D341Med (cell line): Measurements from ENCODE around the gene ZFP1.

Experiments
- DNase-seq: peaks from one replicate; pipeline ENCODE4 v3.0.0; 2012; ENCODE audit warnings: low spot score

ZFP1 gene

GRCh38 chr16:75148311-75149195, at the start of gene ZFP1:
Gene ZFP1, plus strand, starts transcription at chr16:75148524. Its CDS starts 4,428 bp downstream, at chr16:75152952.
- peak; percentile 95 for DNase-seq

DNA sequence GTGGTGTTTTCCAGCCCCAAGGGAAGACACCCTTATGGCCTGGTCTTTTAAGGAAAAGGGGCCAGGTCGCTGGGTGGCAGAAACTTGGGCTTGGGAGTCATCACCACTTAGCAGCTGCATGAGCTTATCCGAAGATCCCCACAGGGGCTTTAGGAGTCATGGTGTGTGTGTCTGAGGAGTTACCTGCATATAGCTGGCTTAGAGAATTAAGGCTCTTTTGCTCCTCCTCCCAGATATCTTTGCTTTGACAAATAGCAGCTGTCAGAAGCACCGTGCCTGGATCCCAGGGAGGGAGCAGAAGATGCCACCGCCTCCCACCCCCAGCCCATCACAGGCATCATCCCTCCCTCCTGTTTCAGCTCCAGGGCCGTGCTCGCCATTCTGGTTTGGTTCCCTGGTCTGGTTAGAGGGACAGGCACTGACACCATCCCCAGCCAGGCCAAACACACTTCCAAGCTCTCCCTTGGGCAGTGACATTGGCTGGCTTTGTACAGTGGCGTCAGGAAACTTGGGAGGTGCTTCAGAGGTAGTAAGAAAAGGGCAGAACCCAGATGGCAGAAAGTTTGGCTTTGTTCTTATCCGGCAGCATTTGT, 49.2 kb upstream of the ZFP1 start:
- DNase-seq = no peak

DNA sequence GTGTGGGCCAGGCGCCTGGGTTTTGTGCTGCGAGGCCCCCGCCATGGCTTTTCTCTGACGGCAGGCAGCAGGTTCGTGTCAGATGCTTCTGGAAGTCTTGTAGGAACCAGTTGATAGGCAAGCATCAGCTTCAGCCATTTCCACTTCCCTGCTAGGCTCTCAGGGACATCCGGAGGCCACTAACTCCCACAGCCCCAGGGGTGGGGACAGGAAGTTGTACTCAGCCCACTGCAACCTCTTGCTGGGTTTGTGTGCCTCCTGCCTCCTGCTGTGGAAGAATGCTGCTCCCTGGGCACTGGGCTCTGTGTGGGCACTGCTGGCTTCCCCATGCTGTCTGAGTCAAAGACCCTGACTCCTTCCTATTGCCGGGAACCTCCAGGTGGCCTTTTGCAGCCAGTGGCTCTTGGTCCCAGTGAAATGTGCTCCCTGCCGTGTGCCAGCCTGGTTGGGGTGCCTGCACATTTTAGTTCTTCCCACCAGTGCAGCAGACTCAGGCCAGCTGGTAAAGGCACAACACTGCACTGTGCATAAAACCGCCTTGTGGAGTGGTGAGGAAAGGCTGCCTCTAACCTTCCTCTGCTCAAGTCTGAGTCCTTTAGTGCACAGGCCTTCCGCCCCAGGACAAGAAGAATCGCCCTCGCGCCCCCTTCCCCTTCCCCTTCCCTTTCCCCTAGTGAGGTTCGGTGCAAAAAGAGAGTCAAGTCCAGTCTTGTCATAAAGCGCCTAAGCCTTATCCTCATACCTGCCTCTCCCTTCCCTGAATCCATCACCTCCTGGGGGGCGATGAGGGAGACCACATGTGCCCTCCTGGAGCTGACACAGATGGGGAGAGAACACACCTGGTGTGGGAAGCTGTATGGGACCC, 48.4 kb upstream of the ZFP1 start:
- DNase-seq = no peak

- DNase-seq = no peak
Measured at GRCh38 chr16:75100603-75100990, 47.7 kb upstream of the ZFP1 start.

- DNase-seq = no peak
Measured at GRCh38 chr16:75101635-75102034, 46.7 kb upstream of the ZFP1 start.

DNA sequence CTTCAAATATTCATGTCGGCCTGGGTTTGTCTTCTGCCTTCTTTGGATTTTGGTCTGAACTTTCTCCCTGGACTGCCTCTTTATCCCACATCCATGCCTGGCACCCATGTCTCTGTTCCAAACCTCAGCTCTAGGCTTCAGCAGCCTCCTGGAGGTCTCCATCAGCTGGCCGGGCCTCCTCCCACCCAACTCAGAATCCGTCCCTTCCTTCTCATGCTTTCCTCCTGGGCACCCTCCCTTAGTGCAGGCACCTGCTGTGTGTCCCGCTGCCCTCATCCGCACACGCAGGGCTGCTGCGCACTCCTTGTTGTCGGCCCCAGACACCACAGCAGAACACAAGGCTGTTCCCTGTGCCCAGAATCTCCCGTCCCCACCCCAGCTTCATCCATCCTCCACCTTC, 45.7 kb upstream of the ZFP1 start:
- no peak for DNase-seq

DNA sequence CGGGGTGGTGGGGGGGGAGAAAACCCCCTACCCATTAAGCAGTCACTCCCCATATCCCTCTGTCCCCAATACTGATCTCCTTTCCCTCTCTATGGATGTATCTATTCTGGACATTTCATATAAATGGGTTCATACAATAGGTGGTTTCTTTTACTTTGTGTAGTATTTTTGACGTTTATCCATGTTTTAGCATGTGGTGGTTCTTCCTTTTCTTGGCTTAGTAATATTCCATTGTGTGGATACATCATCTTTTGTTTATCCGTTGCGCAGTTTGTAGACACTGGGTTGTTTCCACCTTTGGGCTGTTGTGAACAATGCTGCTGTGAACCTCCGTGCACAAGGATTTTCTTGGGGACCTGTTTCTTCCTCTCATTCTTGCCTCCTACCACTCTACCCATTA, 44.3 kb upstream of the ZFP1 start:
- DNase-seq = no peak

- no peak for DNase-seq
Measured at GRCh38 chr16:75104836-75105235, 43.5 kb upstream of the ZFP1 start.

DNA sequence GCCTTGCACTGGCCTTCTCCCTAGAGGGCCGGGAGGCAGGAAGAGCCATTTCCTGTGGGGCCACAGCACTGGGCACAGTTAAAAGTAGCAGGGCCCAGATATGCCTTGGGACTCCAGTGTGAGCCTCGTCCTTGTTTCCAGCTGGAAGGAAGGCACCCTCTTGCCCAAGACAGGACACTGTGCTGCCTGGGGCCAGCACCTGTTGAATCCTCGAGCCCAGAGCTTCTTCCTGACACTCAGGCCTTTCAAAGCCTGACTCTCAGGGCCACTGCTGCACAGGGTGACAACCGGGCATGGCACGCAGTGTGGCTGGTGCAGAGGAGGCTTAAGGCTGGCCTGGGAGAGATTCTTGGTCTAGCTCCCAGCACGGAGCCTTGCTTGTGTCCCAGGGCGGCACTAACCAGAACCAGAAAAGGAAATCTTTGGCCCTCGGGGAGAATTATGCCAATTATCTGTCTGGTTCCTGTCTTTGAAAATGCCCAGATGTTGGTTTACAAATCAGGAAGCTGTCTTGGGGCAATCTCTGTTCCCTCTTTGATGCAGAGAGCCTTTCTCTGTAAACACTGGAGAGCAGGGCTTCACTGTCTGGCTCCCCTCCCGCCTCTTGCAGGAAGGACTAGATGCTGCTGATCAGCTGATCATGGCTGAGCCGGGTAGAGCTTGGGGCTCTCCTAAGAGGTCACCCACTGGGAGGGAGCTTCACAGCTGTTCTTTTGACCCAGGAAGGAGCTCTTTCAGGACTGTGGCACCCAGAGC, 42.8 kb upstream of the ZFP1 start:
- DNase-seq = no peak

DNA sequence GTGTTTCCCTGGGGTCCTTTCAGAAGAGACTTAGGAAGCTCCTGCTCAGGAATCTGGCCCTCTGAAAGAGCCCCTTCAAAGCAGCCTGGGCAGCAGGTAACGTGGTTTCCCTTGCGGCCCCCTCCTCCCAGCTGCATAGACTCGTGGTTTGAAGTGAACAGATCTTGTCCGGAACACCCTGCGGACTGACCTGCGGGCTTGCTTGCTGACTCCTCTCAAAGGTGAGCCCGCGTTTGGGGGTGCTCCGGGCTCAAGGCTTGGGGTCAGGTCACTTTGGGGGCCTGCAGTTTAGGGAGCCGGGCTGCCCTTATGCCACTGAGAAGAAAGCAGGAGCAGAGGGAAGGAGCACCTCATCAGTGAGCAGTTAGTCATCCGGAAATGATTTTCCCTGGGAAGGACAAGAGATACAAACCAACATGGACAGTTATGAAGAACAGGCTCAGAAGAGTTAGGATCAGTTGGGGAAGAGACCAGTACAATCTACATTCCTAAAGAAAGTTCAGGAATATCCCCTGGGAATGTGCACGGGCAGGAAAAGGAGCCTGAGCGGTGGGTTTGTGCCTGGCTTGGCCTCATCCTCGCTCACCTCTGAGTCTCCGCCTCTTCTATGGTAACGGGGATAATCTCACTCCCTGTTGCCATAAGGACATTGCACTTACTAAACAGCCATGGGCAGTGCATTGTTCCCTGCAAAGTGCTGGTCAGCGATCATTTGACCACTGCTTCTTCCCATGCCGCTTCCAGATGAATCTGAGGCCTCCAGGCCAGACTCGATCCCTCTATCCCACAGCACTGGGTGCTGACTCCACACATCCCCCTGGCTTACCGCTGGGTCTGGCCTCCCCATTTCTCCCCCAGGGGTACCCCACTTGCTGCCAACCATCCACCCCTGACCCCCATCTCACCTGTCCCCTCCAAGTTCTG, 41.7 kb upstream of the ZFP1 start:
- DNase-seq = no peak

GRCh38 chr16:75107505-75107904, 40.8 kb upstream of the ZFP1 start:
- DNase-seq = no peak

- no peak for DNase-seq
Measured at GRCh38 chr16:75108792-75109731, 39.3 kb upstream of the ZFP1 start.

DNA sequence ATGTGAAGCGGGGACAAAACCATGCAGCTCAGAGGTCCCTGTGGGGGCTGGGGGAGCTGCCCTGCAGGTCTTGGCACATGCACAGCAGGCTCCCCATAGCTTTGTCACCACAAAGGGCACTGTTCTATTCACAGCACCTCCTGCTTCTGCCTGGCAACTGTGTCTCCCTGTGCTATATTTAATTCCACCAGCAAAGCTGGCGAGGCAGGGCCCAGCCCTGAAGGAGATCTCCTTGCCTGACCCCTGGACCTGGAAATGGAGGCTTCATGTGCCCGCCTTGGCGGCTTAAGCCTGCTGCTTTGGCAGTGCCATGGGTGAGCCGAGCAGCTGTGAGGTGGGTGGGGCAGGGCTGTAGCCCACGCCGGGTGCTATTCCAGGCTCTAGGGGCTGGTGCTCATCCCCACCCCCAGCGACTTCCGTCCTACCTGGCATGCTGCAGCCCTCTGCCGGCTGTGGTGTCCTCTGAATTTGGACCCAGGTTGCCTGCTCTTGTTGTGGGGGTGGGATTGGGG, 38.5 kb upstream of the ZFP1 start:
- no peak for DNase-seq

- DNase-seq = peak; percentile 90
Measured at GRCh38 chr16:75110637-75111513, 37.4 kb upstream of the ZFP1 start.

DNA sequence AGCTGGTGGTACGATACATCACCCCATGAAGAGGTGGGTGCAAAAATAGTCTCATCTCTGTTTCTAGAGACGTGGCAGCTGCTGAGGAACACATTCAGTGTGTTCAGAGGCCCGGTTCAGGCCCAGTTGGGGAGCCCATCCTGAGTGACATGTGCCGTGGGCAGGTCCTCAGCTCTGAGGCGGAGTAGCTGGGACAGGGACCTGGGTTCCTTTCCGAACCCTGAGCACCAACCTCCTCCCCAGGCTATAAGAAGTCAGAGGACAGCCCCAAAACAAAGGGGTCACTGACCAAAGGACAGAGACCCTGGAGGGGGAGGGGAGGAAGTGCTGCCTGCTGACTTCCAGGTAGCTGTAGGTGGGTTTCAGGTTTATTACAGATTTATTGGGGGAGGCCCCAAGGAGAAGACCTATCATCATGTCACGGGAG, 36.8 kb upstream of the ZFP1 start:
- DNase-seq = no peak

GRCh38 chr16:75111961-75112733, 36.2 kb upstream of the ZFP1 start:
- no peak for DNase-seq

DNA sequence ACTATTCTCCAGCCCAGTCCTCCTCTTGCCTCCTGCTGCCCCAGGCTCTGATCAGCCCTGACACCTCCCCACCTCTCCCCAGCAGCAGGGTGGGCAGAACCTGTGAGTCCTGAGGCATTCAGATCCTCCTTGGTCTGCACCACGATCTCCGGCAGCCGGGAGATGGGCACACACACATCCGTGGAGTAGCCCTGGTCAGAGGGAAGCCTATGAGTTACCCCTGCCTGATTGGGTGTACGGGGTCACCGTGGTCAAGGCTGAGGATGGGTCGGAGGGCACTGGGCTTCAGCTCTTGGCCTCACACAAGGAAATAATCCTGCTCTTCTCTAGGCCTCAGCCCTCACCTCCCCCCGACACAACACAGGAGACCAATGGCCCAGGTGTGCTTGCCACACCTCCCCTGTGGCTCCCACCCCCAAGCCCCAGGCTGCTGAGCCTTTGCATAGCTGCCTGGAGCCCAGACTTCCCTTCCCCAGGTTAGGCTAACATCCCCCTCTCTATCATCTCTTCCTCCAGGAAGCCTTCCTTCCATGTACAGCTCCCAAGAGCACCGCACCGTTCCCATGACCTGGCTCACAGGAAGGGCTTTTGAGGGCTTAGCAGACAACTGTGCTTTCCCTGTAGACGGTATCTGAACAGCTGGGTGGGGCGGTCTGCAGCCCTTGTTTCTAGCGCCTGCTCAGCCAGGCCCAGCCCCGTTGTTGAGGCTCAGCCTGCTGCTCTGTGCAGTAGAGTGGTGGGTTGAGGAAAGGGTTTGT, 35.4 kb upstream of the ZFP1 start:
- DNase-seq = no peak
